ENCODE data around the gene NXPH1.

GRCh38 chr7:8564281-8564680 lies 130.9 kb downstream of the NXPH1 start:
- TF ChIP-seq POLR2A (IDR thresholded peaks at IDR 0.05): no peak
- no peak for TF ChIP-seq EP300 (IDR thresholded peaks at IDR 0.05)

All from ovary (tissue), 1 donor.